Type B pancreatic cell (in vitro differentiated cells): ENCODE results near the gene RHOF. TPM values are rescaled to one million over a fixed set of nuclear protein-coding genes. Genes with fewer than 3 reads are reported as not detected.

Source experiments
- DNase-seq: peaks from one replicate; pipeline ENCODE4 v3.0.0; 2021; ENCODE audit warnings: mixed read lengths; ENCODE audit not compliant: unreplicated experiment; ENCODE audit errors: extremely low spot score
- H3K27ac Mint-ChIP-seq: 2 replicates; pipeline ENCODE4 v1.8.0; 2021; ENCODE audit warnings: mild to moderate bottlenecking, mixed read lengths
- H3K27me3 Mint-ChIP-seq: 2 replicates; pipeline ENCODE4 v1.8.0; 2021; ENCODE audit warnings: mixed read lengths
- H3K36me3 Mint-ChIP-seq: 2 replicates; pipeline ENCODE4 v1.8.0; 2021; ENCODE audit warnings: mixed read lengths
- H3K4me1 Mint-ChIP-seq: one replicate; pipeline ENCODE4 v1.8.0; 2021; ENCODE audit warnings: mixed read lengths; ENCODE audit not compliant: unreplicated experiment
- H3K4me3 Mint-ChIP-seq: 2 replicates; pipeline ENCODE4 v1.8.0; 2021; ENCODE audit warnings: mild to moderate bottlenecking, mixed read lengths
- H3K9me3 Mint-ChIP-seq: 2 replicates; pipeline ENCODE4 v1.8.0; 2021; ENCODE audit warnings: mixed read lengths
- CTCF ChIP-seq: fragments of 200-600 bp; sonication (generic); conservative IDR thresholded peaks from 2 replicates; pipeline ENCODE4 v1.5.0; 2021; ENCODE audit warnings: antibody characterized with exemption, mild to moderate bottlenecking
- total RNA-seq: library from RNA; stranded (reverse); gene quantifications from 2 replicates; pipeline ENCODE4 v1.2.1, GENCODE V29; 2021; ENCODE audit warnings: low replicate concordance

RHOF gene
- total RNA-seq, 1 donor from 2014 or later: 26.0 TPM

GRCh38 chr12:121753844-121754264 lies 39.6 kb downstream of the RHOF start:
- Mint-ChIP-seq H3K4me3 (no peak overlapping the region), H3K36me3 (peaks cover 4% of the 10 kb centered on the region), H3K27ac (no peak overlapping the region), H3K4me1 (peaks cover 4% of the 10 kb centered on the region), H3K9me3 (no peaks in the 10 kb centered on the region), H3K27me3 (no peaks in the 10 kb centered on the region)
- TF ChIP-seq CTCF: no peak
- DNase-seq: no peak

- H3K36me3 Mint-ChIP-seq: peaks cover 4% of the 10 kb centered on the region
- no peak overlapping the region for H3K4me3 Mint-ChIP-seq
These were observed 41.6 kb downstream of the RHOF start for GRCh38 chr12:121751749-121752351.

GRCh38 chr12:121751034-121751433 lies 42.5 kb downstream of the RHOF start:
- DNase-seq: no peak
- peaks cover 4% of the 10 kb centered on the region for H3K36me3 Mint-ChIP-seq
- no peaks in the 10 kb centered on the region for H3K9me3 Mint-ChIP-seq
- no peaks in the 10 kb centered on the region for H3K27me3 Mint-ChIP-seq
- H3K27ac Mint-ChIP-seq: no peak overlapping the region
- TF ChIP-seq CTCF: no peak
- H3K4me3 Mint-ChIP-seq: no peak overlapping the region
- peaks cover 11% of the 10 kb centered on the region for H3K4me1 Mint-ChIP-seq

More at GRCh38 chr12:121751749-121752351, 41.6 kb downstream of the RHOF start:
- H3K4me1 Mint-ChIP-seq: peaks cover 11% of the 10 kb centered on the region
- no peak for DNase-seq
- TF ChIP-seq CTCF: no peak
- H3K9me3 Mint-ChIP-seq: no peaks in the 10 kb centered on the region
- no peaks in the 10 kb centered on the region for H3K27me3 Mint-ChIP-seq
- H3K27ac Mint-ChIP-seq: no peak overlapping the region

- Mint-ChIP-seq H3K27me3 (no peaks in the 10 kb centered on the region), H3K4me3 (no peak overlapping the region), H3K27ac (no peak overlapping the region), H3K9me3 (no peaks in the 10 kb centered on the region), H3K36me3 (peaks cover 4% of the 10 kb centered on the region), H3K4me1 (peaks cover 11% of the 10 kb centered on the region)
- no peak for TF ChIP-seq CTCF
- no peak for DNase-seq
These were observed 43.0 kb downstream of the RHOF start for GRCh38 chr12:121750507-121750955.

- TF ChIP-seq CTCF: no peak
- Mint-ChIP-seq H3K4me3 (no peak overlapping the region), H3K36me3 (no peaks in the 10 kb centered on the region)
These were observed 44.2 kb downstream of the RHOF start for GRCh38 chr12:121749267-121749666.

More at GRCh38 chr12:121749267-121749666, 44.2 kb downstream of the RHOF start:
- H3K4me1 Mint-ChIP-seq: peaks cover 11% of the 10 kb centered on the region
- H3K27ac Mint-ChIP-seq: peak overlapping the region; percentile 92
- H3K27me3 Mint-ChIP-seq: no peaks in the 10 kb centered on the region
- H3K9me3 Mint-ChIP-seq: no peaks in the 10 kb centered on the region
- DNase-seq: no peak
